ENCODE measurements around the gene CHDH.

The CHDH gene

DNA sequence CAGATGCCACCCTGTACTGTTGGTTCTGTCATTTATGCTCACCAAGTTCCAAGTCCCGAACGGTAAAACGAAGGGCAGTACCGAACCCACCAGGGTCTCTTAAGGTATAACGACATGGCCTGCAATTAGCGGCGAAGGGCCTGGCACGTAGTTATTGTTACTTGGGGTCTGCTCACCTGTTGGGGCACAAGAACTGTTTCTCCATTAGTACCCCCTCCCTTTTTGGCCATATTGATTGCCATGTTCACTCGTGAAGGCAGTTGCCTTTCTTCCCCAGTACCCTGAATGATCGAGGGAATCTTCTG, 584 bp upstream of the CHDH start:
- DNase-seq = no peak

GRCh38 chr3:53845881-53846133, 412 bp downstream of the CHDH start:
- no peak for DNase-seq

DNA sequence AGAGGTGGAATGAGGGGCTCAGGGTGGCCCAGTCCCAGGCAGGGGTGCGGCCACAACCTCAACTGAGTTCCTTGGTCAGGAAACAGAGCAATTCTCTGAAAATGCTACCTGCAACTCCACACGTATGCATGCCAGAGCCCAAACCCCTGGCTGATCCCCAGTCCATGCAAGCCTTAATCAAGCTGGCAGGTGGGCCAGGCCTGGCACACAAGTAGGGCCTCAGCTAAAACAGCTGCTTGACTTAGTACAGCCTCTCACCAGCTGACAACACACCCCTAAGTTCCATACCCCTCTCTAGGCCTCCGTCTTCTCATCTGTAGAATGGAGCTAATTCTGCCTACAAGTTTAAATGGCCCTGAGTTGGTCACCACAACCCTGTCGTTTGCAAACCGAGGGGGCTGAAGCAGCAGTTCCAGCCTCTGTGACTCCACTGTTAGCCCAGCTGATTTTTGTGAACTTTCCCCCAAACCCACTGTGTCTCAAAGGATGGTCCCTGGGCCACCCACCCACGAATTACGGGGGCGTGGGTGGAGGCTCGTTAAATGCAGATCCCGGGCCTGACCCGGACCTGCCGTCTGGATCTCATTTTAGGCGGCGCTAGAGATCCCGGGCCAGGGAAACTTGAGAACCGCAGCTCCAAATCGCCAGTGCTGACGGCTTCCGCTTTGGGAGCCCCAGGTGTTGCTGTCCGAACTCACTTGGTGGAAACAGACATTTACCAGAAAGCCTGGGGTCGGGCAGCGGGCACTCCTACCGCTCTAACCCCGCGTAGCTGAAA, 927 bp downstream of the CHDH start:
- DNase-seq = no peak

DNA sequence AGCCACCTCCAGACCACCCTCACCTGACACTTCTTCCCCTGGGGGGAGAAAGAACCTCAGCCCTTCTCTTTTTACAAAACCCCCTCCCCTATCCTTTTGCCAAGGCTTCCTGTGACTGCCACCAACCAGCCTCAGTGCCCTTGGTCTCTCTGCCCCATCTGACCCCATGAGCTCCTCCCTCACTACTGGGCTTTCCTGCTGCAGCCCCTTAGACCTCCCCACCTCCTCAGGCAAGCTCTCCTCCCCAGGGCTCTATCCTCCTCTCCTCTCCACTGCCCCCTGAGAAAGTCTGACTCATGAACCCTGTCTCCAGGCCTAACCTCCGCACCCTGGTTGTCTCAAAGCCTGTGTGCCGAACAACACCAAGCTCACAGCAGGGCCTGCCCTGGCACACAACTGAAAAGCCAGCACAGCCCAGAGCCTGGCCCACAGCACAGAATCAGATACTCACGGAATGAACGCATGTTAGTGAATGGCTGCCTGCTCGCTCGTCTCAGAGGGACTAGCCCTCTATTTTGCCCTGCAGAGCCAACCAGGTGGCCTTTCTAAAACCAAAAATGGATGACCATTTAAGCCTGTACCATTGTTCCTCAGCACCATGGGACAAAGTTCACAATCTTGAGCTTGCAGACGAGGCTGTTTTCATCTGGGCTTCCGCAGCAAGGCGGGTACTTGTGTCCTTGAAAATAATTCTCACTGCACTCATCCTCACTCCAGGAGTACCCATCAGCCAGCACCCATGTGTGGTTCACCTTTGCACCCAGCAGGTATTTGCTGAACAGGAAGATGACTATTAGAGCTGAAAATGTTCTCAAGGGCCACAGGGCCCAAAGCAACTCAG, 1.7 kb downstream of the CHDH start:
- DNase-seq = no peak

- no peak for DNase-seq
These were observed 2.7 kb downstream of the CHDH start for GRCh38 chr3:53843195-53844177.

- no peak for DNase-seq
These were observed 3.6 kb downstream of the CHDH start for GRCh38 chr3:53842436-53843194.

DNA sequence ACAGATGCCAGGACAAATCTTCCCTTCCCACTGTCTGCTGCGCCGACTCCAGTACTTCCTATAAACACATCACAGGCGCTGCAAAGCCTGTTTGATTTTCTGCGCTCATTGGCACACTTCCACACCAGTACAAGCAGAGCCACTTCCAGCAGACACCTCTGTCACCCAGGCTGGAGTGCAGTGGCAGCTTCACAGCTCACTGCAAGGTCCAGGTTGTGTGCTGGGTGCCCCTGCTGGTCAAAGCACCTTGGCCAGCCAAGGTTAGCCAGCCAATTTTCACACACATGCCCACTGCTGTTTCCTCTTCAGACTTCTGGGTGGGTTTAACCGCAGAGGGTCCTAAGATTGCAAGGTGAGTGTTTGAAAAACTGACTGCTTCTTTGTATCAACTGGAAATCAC, 4.9 kb downstream of the CHDH start:
- no peak for DNase-seq

- no peak for DNase-seq
These were observed 8.9 kb downstream of the CHDH start for GRCh38 chr3:53837331-53837730.

GRCh38 chr3:53836084-53836872, 9.9 kb downstream of the CHDH start:
- DNase-seq = no peak

- no peak for DNase-seq
These were observed 11.0 kb downstream of the CHDH start for GRCh38 chr3:53835257-53835656.

- no peak for DNase-seq
These were observed 11.7 kb downstream of the CHDH start for GRCh38 chr3:53834429-53835095.

- no peak for DNase-seq
These were observed 12.5 kb downstream of the CHDH start for GRCh38 chr3:53833700-53834099.

- no peak for DNase-seq
These were observed 13.1 kb downstream of the CHDH start for GRCh38 chr3:53833053-53833645.

DNA sequence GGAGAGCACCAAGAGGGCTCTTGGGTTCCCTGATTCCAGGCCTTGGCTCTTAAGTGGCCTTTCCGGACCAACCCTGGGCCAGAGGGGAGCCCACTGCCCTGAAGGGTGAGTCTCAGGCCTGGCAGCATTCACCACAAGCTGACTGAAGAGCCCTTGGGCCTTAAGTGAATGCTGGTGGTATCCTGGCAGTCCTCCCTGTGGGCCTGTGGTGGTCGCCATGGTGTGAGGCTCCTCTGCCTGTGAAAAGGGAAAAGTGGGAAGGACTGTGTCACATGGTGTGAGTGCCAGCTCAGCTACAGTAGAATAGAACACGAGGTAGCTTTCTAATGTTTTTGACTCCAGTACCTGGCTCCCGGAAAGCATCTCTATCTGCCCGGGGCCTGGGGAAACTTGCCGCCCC, 15.3 kb downstream of the CHDH start:
- no peak for DNase-seq

GRCh38 chr3:53829605-53830004, 16.6 kb downstream of the CHDH start:
- no peak for DNase-seq

DNA sequence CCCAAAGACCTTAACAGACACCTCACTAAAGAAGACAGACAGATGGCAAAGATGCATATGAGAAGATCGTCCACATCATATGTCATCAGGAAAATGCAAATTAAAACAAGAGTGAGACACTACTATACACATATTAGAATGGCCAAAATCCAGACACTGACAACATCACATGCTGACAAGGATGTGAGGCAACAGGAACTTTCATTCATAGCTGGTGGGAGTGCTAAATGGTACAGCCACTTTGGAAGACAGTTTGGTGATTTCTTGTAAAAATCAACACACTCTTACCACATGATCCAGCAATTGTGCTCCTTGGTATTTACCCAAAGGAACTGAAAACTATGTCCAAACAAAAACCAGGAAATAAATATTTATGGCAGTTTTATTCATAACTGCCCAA, 17.6 kb downstream of the CHDH start:
- no peak for DNase-seq

- DNase-seq = no peak
These were observed 20.2 kb downstream of the CHDH start for GRCh38 chr3:53826048-53826447.

GRCh38 chr3:53824795-53825194, 21.4 kb downstream of the CHDH start:
- DNase-seq = no peak

GRCh38 chr3:53823956-53824657, 22.1 kb downstream of the CHDH start:
- no peak for DNase-seq
